Measurements from ENCODE around the gene FERMT3.
"Not testable (repeated sequence)": the region's sequence is repeated elsewhere in the genome, so short reads cannot be mapped to it uniquely, and the experiment has no call there.

Gene FERMT3

GRCh38 chr11:64237484-64237951 lies 31.0 kb downstream of the FERMT3 start:
- no peak for FAIRE-seq

GRCh38 chr11:64238076-64238475 lies 31.6 kb downstream of the FERMT3 start:
- FAIRE-seq: no peak

- no peak for FAIRE-seq
Measured at GRCh38 chr11:64238999-64239398, 32.5 kb downstream of the FERMT3 start.

GRCh38 chr11:64239662-64240434 lies 33.3 kb downstream of the FERMT3 start:
- no peak for FAIRE-seq

- FAIRE-seq: no peak
Measured at GRCh38 chr11:64240435-64241240, 34.1 kb downstream of the FERMT3 start, which contains the start of gene FKBP2. FKBP2 (plus strand) TSS chr11:64241095; CDS start chr11:64242388, 1,293 bp downstream.

GRCh38 chr11:64241241-64241490 lies 34.6 kb downstream of the FERMT3 start:
- no peak for FAIRE-seq

- no peak for FAIRE-seq
Measured at GRCh38 chr11:64241491-64242374, 35.2 kb downstream of the FERMT3 start.

- no peak for FAIRE-seq
Measured at GRCh38 chr11:64243236-64243854, 36.8 kb downstream of the FERMT3 start.

GRCh38 chr11:64244107-64244506 lies 37.6 kb downstream of the FERMT3 start:
- FAIRE-seq: no peak

GRCh38 chr11:64244966-64245365 lies 38.4 kb downstream of the FERMT3 start:
- no peak for FAIRE-seq

GRCh38 chr11:64245401-64245796 lies 38.9 kb downstream of the FERMT3 start:
- no peak for FAIRE-seq

GRCh38 chr11:64245797-64246620 lies 39.5 kb downstream of the FERMT3 start:
- FAIRE-seq: no peak

- not testable (repeated sequence) for FAIRE-seq
Measured at GRCh38 chr11:64246621-64246870, 40.0 kb downstream of the FERMT3 start.

- no peak for FAIRE-seq
Measured at GRCh38 chr11:64246871-64247728, 40.6 kb downstream of the FERMT3 start, which contains the start of gene PPP1R14B. PPP1R14B (minus strand) TSS chr11:64246943; CDS start chr11:64246673, 270 bp downstream.

- FAIRE-seq: no peak
Measured at GRCh38 chr11:64247729-64248531, 41.4 kb downstream of the FERMT3 start.

- no peak for FAIRE-seq
Measured at GRCh38 chr11:64248578-64248977, 42.1 kb downstream of the FERMT3 start.

- FAIRE-seq: no peak
Measured at GRCh38 chr11:64249038-64249437, 42.5 kb downstream of the FERMT3 start.

- no peak for FAIRE-seq
Measured at GRCh38 chr11:64249563-64250414, 43.3 kb downstream of the FERMT3 start.

Measured in colon (tissue), 2 donors.